HG03432 (cell line): ENCODE results near the gene RBKS.
A peak's percentile ranks its signal among the peaks of the same experiment; 100 is the strongest.

Experiments
- ATAC-seq: cut with Tn5 transposase; IDR thresholded peaks from one replicate; pipeline ENCODE4 v1.9.1; 2021; ENCODE audit warnings: mild to moderate bottlenecking, moderate library complexity; ENCODE audit not compliant: unreplicated experiment

Gene RBKS

GRCh38 chr2:27803046-27803445 is 87.1 kb downstream of the RBKS start:
- ATAC-seq = no peak

GRCh38 chr2:27802547-27802946 is 87.6 kb downstream of the RBKS start:
- no peak for ATAC-seq

- no peak for ATAC-seq
Measured at GRCh38 chr2:27800856-27801255, 89.3 kb downstream of the RBKS start.

- no peak for ATAC-seq
Measured at GRCh38 chr2:27799646-27800010, 90.6 kb downstream of the RBKS start.

- no peak for ATAC-seq
Measured at GRCh38 chr2:27798948-27799645, 91.1 kb downstream of the RBKS start.

GRCh38 chr2:27798486-27798885 is 91.7 kb downstream of the RBKS start:
- no peak for ATAC-seq

GRCh38 chr2:27797841-27798240 is 92.3 kb downstream of the RBKS start:
- ATAC-seq = no peak

- ATAC-seq = no peak
Measured at GRCh38 chr2:27796791-27797765, 93.1 kb downstream of the RBKS start.

GRCh38 chr2:27795868-27796277 is 94.3 kb downstream of the RBKS start:
- no peak for ATAC-seq

- ATAC-seq = no peak
Measured at GRCh38 chr2:27795093-27795834, 94.9 kb downstream of the RBKS start.

- no peak for ATAC-seq
Measured at GRCh38 chr2:27792759-27793158, 97.4 kb downstream of the RBKS start.

GRCh38 chr2:27790796-27791195 is 99.4 kb downstream of the RBKS start:
- no peak for ATAC-seq

GRCh38 chr2:27782701-27783100 is 107.5 kb downstream of the RBKS start:
- ATAC-seq = no peak

GRCh38 chr2:27781496-27781895 is 108.7 kb downstream of the RBKS start:
- no peak for ATAC-seq

GRCh38 chr2:27779417-27780055 is 110.7 kb downstream of the RBKS start:
- no peak for ATAC-seq

GRCh38 chr2:27776696-27777095 is 113.5 kb downstream of the RBKS start:
- ATAC-seq = no peak

- ATAC-seq = no peak
Measured at GRCh38 chr2:27776097-27776496, 114.1 kb downstream of the RBKS start.

GRCh38 chr2:27773959-27774358 is 116.2 kb downstream of the RBKS start:
- no peak for ATAC-seq

- ATAC-seq = no peak
Measured at GRCh38 chr2:27772804-27773203, 117.4 kb downstream of the RBKS start.

- peak; percentile 99 for ATAC-seq
Measured at GRCh38 chr2:27771548-27772335, 118.4 kb downstream of the RBKS start, which contains the start of gene MRPL33. MRPL33 (plus strand) TSS chr2:27771719; CDS start chr2:27771778, 59 bp downstream.
